IMR-90 (cell line): Measurements from ENCODE around the gene WNT7B. TPM values are rescaled to one million over a fixed set of nuclear protein-coding genes. Genes with fewer than 3 reads are reported as not detected.

Source experiments
- ATAC-seq: fragments of 200-7000 bp; cut with Tn5 transposase; 2 replicates; pipeline ENCODE4 v1.9.1; 2020; ENCODE audit warnings: low read depth, mild to moderate bottlenecking, moderate library complexity
- BruUV-seq: library from RNA; stranded (reverse); fragments of 400-500 nt; replicated peaks from 2 replicates; lab custom pipeline; 2021; lab: Mats Ljungman, UMichigan
- CTCF ChIA-PET: fragments of 300-600 bp; formaldehyde crosslinking; extraction: SDS; loops from one replicate; lab custom pipeline; 2021; ENCODE audit warnings: antibody characterized with exemption; lab: Yijun Ruan, JAX
- POLR2A ChIA-PET: fragments of 300-600 bp; sonication (Branson Sonifier 250); formaldehyde crosslinking; loops from one replicate; lab custom pipeline; 2022; ENCODE audit warnings: antibody characterized with exemption; ENCODE audit not compliant: unreplicated experiment; lab: Charles Lee
- DNase-seq: peaks from one replicate; pipeline ENCODE4 v3.0.0; 2013
- H2AFZ ChIP-seq: replicated peaks from 2 replicates; pipeline ENCODE3; 2013; ENCODE audit warnings: low read length, mild to moderate bottlenecking; ENCODE audit not compliant: poor library complexity
- H2AK5ac ChIP-seq: 2 replicates; pipeline ENCODE4 v1.6.1; 2013; ENCODE audit warnings: low read depth, low read length, inconsistent platforms
- H2AK9ac ChIP-seq: replicated peaks from 2 replicates; pipeline ENCODE3; 2013; ENCODE audit warnings: mild to moderate bottlenecking, low read depth, low read length, moderate library complexity; ENCODE audit not compliant: poor library complexity
- H2BK120ac ChIP-seq: 2 replicates; pipeline ENCODE4 v1.6.1; 2013; ENCODE audit warnings: low read depth, low read length, inconsistent platforms
- H2BK15ac ChIP-seq: 3 replicates; pipeline ENCODE4 v1.6.1; 2013; ENCODE audit warnings: low read depth, low read length, inconsistent platforms
- H2BK20ac ChIP-seq: 2 replicates; pipeline ENCODE4 v1.6.1; 2013; ENCODE audit warnings: low read depth, mild to moderate bottlenecking, inconsistent platforms, low read length, moderate library complexity
- H2BK5ac ChIP-seq: 2 replicates; pipeline ENCODE4 v1.6.1; 2013; ENCODE audit warnings: mild to moderate bottlenecking, low read depth, low read length, inconsistent platforms; ENCODE audit not compliant: poor library complexity, severe bottlenecking
- H3K14ac ChIP-seq: replicated peaks from 2 replicates; pipeline ENCODE4 v1.6.1; 2013; ENCODE audit warnings: low read depth, low read length, inconsistent platforms
- H3K18ac ChIP-seq: 2 replicates; pipeline ENCODE4 v1.6.1; 2013; ENCODE audit warnings: low read depth, low read length, control low read depth
- H3K23ac ChIP-seq: 2 replicates; pipeline ENCODE4 v1.6.1; 2013; ENCODE audit warnings: low read depth, low read length, inconsistent platforms
- H3K27ac ChIP-seq: 2 replicates; pipeline ENCODE4 v1.5.1; 2013; ENCODE audit warnings: mild to moderate bottlenecking, control low read depth, low read length; ENCODE audit not compliant: insufficient read depth
- H3K27me3 ChIP-seq: 2 replicates; pipeline ENCODE4 v1.6.1; 2013; ENCODE audit warnings: low read length; ENCODE audit not compliant: control insufficient read depth, insufficient read depth
- H3K36me3 ChIP-seq: 2 replicates; pipeline ENCODE4 v1.6.1; 2013; ENCODE audit warnings: low read length, mixed read lengths; ENCODE audit not compliant: control insufficient read depth, insufficient read depth
- H3K4ac ChIP-seq: 2 replicates; pipeline ENCODE4 v1.6.1; 2013; ENCODE audit warnings: low read depth, low read length, inconsistent platforms
- H3K4me1 ChIP-seq: 2 replicates; pipeline ENCODE4 v1.6.1; 2013; ENCODE audit warnings: low read length, mixed read lengths; ENCODE audit not compliant: control insufficient read depth, insufficient read depth
- H3K4me2 ChIP-seq: 2 replicates; pipeline ENCODE4 v1.6.1; 2013; ENCODE audit warnings: low read depth, mild to moderate bottlenecking, control low read depth, low read length, moderate library complexity
- H3K4me3 ChIP-seq: 2 replicates; pipeline ENCODE4 v1.5.1; 2013; ENCODE audit warnings: low read depth, mild to moderate bottlenecking, control low read depth, low read length, moderate library complexity; ENCODE audit not compliant: insufficient read depth
- H3K56ac ChIP-seq: 2 replicates; pipeline ENCODE4 v1.6.1; 2013; ENCODE audit warnings: low read length, inconsistent platforms; ENCODE audit not compliant: insufficient read depth; ENCODE audit errors: extremely low read depth
- H3K79me1 ChIP-seq, 2 experiments: 2 replicates each; pipeline ENCODE4 v1.6.1; 2013; ENCODE audit warnings: low read length in 2 of 2, inconsistent platforms in 1 of 2, low read depth in 1 of 2
- H3K9ac ChIP-seq: 2 replicates; pipeline ENCODE4 v1.6.1; 2013; ENCODE audit warnings: low read depth, low read length, control low read depth
- H3K9me1 ChIP-seq: 2 replicates; pipeline ENCODE4 v1.6.1; 2013; ENCODE audit warnings: low read length, inconsistent platforms; ENCODE audit not compliant: insufficient read depth
- H3K9me3 ChIP-seq: 2 replicates; pipeline ENCODE4 v1.6.1; 2013; ENCODE audit warnings: low read length; ENCODE audit not compliant: control insufficient read depth, insufficient read depth
- H4K20me1 ChIP-seq: 2 replicates; pipeline ENCODE4 v1.6.1; 2013; ENCODE audit warnings: low read length, inconsistent platforms; ENCODE audit not compliant: insufficient read depth
- H4K5ac ChIP-seq: 2 replicates; pipeline ENCODE4 v1.6.1; 2013; ENCODE audit warnings: mild to moderate bottlenecking, low read depth, low read length, control low read depth
- H4K8ac ChIP-seq, 2 experiments: 2 replicates each; pipeline ENCODE4 v1.6.1; 2013; ENCODE audit warnings: low read depth in 2 of 2, low read length in 2 of 2, control low read depth in 1 of 2, inconsistent platforms in 1 of 2
- H4K91ac ChIP-seq: 2 replicates; pipeline ENCODE4 v1.6.1; 2013; ENCODE audit warnings: low read depth, low read length, inconsistent platforms; ENCODE audit not compliant: insufficient read depth
- BHLHE40 ChIP-seq: fragments of 150-350 bp; IDR thresholded peaks from 2 replicates; pipeline ENCODE4 v1.6.1; 2016; ENCODE audit warnings: mild to moderate bottlenecking, low read depth, low read length
- CHD1 ChIP-seq: IDR thresholded peaks from 2 replicates; pipeline ENCODE4 v1.6.1; 2012; ENCODE audit warnings: low read depth, low read length, improper control_type of control experiment
- FOS ChIP-seq: fragments of 150-350 bp; IDR thresholded peaks from 2 replicates; pipeline ENCODE4 v1.6.1; 2016; ENCODE audit warnings: low read depth, low read length
- MAZ ChIP-seq: IDR thresholded peaks from 2 replicates; pipeline ENCODE4 v1.6.1; 2012; ENCODE audit warnings: low read depth, mild to moderate bottlenecking, low read length, improper control_type of control experiment, moderate library complexity, borderline replicate concordance
- MXI1 ChIP-seq: IDR thresholded peaks from 2 replicates; pipeline ENCODE4 v1.6.1; 2012; ENCODE audit warnings: low read depth, mild to moderate bottlenecking, low read length, moderate library complexity, borderline replicate concordance
- NFE2L2 ChIP-seq: fragments of 150-350 bp; IDR thresholded peaks from 2 replicates; pipeline ENCODE4 v1.6.1; 2016; ENCODE audit warnings: low read depth, mild to moderate bottlenecking, low read length
- POLR2A ChIP-seq: IDR thresholded peaks from 2 replicates; pipeline ENCODE4 v1.6.1; 2012; ENCODE audit warnings: mild to moderate bottlenecking, low read depth, low read length
- RCOR1 ChIP-seq: IDR thresholded peaks from 2 replicates; pipeline ENCODE4 v1.6.1; 2012; ENCODE audit warnings: mild to moderate bottlenecking, low read length, improper control_type of control experiment; ENCODE audit not compliant: insufficient replicate concordance
- RFX5 ChIP-seq: IDR thresholded peaks from 2 replicates; pipeline ENCODE4 v1.8.0; 2012; ENCODE audit warnings: low read depth, mild to moderate bottlenecking, low read length, moderate library complexity
- SMC3 ChIP-seq: fragments of 150-350 bp; IDR thresholded peaks from 2 replicates; pipeline ENCODE4 v1.6.1; 2016; ENCODE audit warnings: low read depth, mild to moderate bottlenecking, antibody characterized with exemption, low read length, moderate library complexity
- WGBS, 2 experiments: methylation state at CpG; one replicate each; pipeline versions ENCODE4 v1.1.5 to v1.1.7; 2013; ENCODE audit warnings: missing lambda C conversion rate in 2 of 2; ENCODE audit not compliant: insufficient read length in 1 of 2; ENCODE audit errors: extremely low coverage in 2 of 2; 5-methylcytosine and 5-hydroxymethylcytosine counted together
- dilution Hi-C: fragments of 300-500 bp; cut with HindIII; formaldehyde crosslinking; loops from one replicate; pipeline ENCODE4 v1.14.3; 2018; ENCODE audit warnings: low sequenced_read_pairs; ENCODE audit not compliant: unreplicated experiment
- in situ Hi-C: fragments of 300-500 bp; cut with MboI; formaldehyde crosslinking; loops from 3 replicates; pipeline ENCODE4 v1.14.3; 2019; ENCODE audit warnings: low sequenced_read_pairs, inconsistent platforms, mixed read lengths
- intact Hi-C: fragments of 100-400 bp; cut with micrococcal nuclease; formaldehyde crosslinking; loops from 2 replicates; pipeline ENCODE4 v1.10.0; 2022
- polyA plus RNA-seq, 3 experiments: library from polyadenylated mRNA; depleted of rRNA; stranded (reverse); fragments of >200 nt; gene quantifications; 2 replicates each; pipeline ENCODE4 v1.2.3, GENCODE V29; 2012; ENCODE audit warnings: low replicate concordance in 1 of 3
- total RNA-seq: library from RNA; depleted of rRNA; stranded (reverse); fragments of >200 nt; gene quantifications from 2 replicates; pipeline ENCODE4 v1.2.3, GENCODE V29; 2012
- TF ChIP-seq, protein P1 (sequence below): fragments of 150-350 bp; IDR thresholded peaks from 2 replicates; pipeline ENCODE4 v1.6.1; 2016; ENCODE audit warnings: low read depth, mild to moderate bottlenecking, low read length, moderate library complexity, borderline replicate concordance
- TF ChIP-seq, protein P2 (sequence below): conservative IDR thresholded peaks from 2 replicates; pipeline ENCODE4 v1.5.1; 2012; ENCODE audit warnings: mild to moderate bottlenecking, low read depth, low read length, improper control_type of control experiment

WNT7B gene
- total and polyA plus RNA-seq, 2 of the 4 experiments (the other 2 are of a cell fraction), result under 0.01 to 0.15 TPM

DNA sequence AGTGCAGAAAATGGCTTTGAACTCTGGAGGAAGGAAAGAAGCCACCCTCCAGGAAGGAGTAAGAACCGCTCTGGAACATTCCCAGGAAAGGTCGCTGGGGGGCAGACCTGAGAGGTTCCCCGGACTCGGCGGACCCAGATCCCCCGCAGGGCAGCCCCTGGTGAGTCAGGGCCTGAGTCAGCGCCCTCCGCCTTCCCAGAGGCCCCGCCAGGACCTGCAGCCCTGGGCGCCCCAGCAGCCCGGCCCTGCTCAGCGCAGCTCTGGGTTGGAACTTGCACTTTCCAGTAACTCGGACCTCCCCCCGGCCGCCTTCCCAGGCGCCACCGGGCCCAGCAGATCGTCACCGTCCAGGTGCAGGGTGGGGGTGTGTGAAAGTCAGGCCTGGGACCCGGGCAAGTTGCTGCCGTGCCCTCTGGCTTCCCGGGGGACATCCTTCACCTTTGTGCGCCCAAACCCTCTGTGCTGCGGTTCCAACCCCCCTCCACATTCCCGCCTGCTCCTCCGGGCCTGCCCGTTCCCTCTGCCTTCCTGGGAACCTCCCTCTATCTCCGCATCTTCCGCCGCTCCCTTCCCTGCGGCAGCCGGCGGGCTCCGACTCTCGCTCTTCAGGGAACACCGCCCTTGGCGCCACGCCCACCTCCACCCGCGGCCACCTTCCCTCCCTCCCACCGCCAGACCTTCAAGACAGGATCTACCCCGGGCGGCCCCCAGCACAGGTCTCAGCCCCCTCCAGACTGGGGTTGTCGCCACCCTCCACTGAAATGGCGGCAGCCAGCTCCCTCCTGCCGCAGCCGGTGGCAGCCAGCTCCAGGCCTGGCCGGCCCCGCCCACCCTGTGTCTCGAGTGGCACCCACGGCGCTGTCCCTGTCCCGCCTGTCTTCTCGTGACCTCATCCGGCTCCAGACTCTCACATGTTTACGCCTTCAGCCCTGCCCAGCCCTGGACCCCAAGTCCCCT, 36.8 kb upstream of the WNT7B start:
- Histone ChIP-seq H3K9me1 (no peaks in the 10 kb centered on the region; the same call in 1 of the 2 replicates), H3K36me3 (no peaks in the 10 kb centered on the region), H4K91ac (peak overlapping the region; percentile 97), H3K14ac (peak overlapping the region; percentile 92), H3K27me3 (no peaks in the 10 kb centered on the region), H3K27ac (peak overlapping the region; percentile 92), H3K9ac (peak overlapping the region; percentile 83), H3K4ac (peak overlapping the region; percentile 97), H3K79me1 (peaks cover 7 to 12% of the 10 kb centered on the region in 2 experiments; a peak in 2 of 4 replicates), H4K5ac (peak overlapping the region; percentile 76), H2AK9ac (peak overlapping the region; percentile 99), H2BK5ac (peak overlapping the region; percentile 95), H3K4me3 (peak overlapping the region; percentile 58), H2BK15ac (peak overlapping the region; percentile 92; the same call in 2 of the 3 replicates), H4K20me1 (no peaks in the 10 kb centered on the region), H3K23ac (peak overlapping the region; percentile 89), H3K9me3 (peaks cover 5% of the 10 kb centered on the region), H2AFZ (peak overlapping the region; percentile 97), H3K4me1 (peaks cover 10% of the 10 kb centered on the region), H3K56ac (peak overlapping the region; percentile 87), H4K8ac (peak overlapping the region; percentile 74 to 98), H3K4me2 (peak overlapping the region; percentile 85), H2BK20ac (peak overlapping the region; percentile 55; the same call in 1 of the 2 replicates), H3K18ac (peak overlapping the region; percentile 82), H2BK120ac (peak overlapping the region; percentile 83), H2AK5ac (peak overlapping the region; percentile 80)
- intact Hi-C loops (loop anchor here (1.0 to 2.0 kb wide), 2 partner anchors 55 to 60 kb away; no protein-coding TSS in a partner anchor), dilution Hi-C loops (no loop called here), in situ Hi-C loops (no loop called here)
- POLR2A ChIA-PET, result interaction anchor here (0.6 to 0.9 kb wide), 2 partner anchors 12 to 359 kb away, joined by 3 to 22 read pairs; no protein-coding TSS in a partner anchor
- DNase-seq (peak; percentile 96), ATAC-seq (peak; percentile 98)
- WGBS, 2 experiments, result 0% methylated on average over 28 of the region's 56 CpGs; no CpG with 5 or more reads in 1 of the 2 experiments
- BruUV-seq, result no TSS peak
- CTCF ChIA-PET, result interaction anchor here (1.1 to 1.7 kb wide), 2 partner anchors 23 to 103 kb away, joined by 3 to 6 read pairs; no protein-coding TSS in a partner anchor
- TF ChIP-seq MXI1, result 0 out of 2 replicates have a peak, but pooled peaks have one; percentile 13
- no peak for TF ChIP-seq RFX5
- TF ChIP-seq MAZ, result peak; percentile 93
- TF ChIP-seq BHLHE40, result 0 out of 2 replicates have a peak, but pooled peaks have one; percentile 45
- TF ChIP-seq NFE2L2, result no peak
- TF ChIP-seq, protein P1, sequence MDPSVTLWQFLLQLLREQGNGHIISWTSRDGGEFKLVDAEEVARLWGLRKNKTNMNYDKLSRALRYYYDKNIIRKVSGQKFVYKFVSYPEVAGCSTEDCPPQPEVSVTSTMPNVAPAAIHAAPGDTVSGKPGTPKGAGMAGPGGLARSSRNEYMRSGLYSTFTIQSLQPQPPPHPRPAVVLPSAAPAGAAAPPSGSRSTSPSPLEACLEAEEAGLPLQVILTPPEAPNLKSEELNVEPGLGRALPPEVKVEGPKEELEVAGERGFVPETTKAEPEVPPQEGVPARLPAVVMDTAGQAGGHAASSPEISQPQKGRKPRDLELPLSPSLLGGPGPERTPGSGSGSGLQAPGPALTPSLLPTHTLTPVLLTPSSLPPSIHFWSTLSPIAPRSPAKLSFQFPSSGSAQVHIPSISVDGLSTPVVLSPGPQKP, result no peak
- TF ChIP-seq POLR2A, result peak; percentile 25
- peak; percentile 81 for TF ChIP-seq SMC3
- peak; percentile 49 for TF ChIP-seq RCOR1
- TF ChIP-seq, protein P2, sequence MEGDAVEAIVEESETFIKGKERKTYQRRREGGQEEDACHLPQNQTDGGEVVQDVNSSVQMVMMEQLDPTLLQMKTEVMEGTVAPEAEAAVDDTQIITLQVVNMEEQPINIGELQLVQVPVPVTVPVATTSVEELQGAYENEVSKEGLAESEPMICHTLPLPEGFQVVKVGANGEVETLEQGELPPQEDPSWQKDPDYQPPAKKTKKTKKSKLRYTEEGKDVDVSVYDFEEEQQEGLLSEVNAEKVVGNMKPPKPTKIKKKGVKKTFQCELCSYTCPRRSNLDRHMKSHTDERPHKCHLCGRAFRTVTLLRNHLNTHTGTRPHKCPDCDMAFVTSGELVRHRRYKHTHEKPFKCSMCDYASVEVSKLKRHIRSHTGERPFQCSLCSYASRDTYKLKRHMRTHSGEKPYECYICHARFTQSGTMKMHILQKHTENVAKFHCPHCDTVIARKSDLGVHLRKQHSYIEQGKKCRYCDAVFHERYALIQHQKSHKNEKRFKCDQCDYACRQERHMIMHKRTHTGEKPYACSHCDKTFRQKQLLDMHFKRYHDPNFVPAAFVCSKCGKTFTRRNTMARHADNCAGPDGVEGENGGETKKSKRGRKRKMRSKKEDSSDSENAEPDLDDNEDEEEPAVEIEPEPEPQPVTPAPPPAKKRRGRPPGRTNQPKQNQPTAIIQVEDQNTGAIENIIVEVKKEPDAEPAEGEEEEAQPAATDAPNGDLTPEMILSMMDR, result peak; percentile 81
- TF ChIP-seq FOS, result peak; percentile 93
- TF ChIP-seq CHD1, result no peak
